GM18517 (cell line): Measurements from ENCODE around the gene RAI14.
"Not testable (repeated sequence)": the region's sequence is repeated elsewhere in the genome, so short reads cannot be mapped to it uniquely, and the experiment has no call there.

Experiments
- ATAC-seq: cut with Tn5 transposase; IDR thresholded peaks from one replicate; pipeline ENCODE4 v1.9.1; 2021; ENCODE audit warnings: mild to moderate bottlenecking, moderate library complexity; ENCODE audit not compliant: unreplicated experiment

The RAI14 gene

DNA sequence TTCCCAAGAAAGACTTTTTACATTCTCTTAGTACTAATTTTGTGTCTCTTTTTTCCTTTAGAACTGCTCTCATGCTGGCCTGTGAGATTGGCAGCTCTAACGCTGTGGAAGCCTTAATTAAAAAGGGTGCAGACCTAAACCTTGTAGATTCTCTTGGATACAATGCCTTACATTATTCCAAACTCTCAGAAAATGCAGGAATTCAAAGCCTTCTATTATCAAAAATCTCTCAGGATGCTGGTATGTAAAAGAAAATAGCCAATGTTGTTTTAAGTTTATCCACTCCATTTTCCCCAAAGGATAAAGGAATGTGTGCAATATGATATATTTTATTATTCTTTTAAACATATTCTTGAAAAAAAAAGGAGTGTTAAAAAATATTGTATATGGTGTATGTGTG lies 155.6 kb downstream of the RAI14 start:
- ATAC-seq = no peak

DNA sequence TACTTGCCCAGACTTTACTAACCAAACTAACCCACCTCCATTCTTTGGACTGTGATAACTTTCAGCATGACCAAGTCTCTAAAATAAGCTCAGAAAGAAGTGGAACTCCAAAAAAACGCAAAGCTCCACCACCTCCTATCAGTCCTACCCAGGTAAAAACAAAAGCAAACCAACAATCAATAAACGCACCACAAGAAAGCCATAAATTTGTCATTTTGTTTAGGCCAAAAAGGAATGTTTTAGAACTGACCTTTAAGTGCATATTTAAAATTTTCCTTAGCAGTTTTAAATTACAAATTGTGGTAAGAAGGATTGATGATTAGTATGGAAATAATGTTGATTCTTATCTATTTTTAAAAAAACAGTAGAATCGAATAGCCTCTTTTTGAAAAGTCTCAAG lies 157.4 kb downstream of the RAI14 start:
- no peak for ATAC-seq

DNA sequence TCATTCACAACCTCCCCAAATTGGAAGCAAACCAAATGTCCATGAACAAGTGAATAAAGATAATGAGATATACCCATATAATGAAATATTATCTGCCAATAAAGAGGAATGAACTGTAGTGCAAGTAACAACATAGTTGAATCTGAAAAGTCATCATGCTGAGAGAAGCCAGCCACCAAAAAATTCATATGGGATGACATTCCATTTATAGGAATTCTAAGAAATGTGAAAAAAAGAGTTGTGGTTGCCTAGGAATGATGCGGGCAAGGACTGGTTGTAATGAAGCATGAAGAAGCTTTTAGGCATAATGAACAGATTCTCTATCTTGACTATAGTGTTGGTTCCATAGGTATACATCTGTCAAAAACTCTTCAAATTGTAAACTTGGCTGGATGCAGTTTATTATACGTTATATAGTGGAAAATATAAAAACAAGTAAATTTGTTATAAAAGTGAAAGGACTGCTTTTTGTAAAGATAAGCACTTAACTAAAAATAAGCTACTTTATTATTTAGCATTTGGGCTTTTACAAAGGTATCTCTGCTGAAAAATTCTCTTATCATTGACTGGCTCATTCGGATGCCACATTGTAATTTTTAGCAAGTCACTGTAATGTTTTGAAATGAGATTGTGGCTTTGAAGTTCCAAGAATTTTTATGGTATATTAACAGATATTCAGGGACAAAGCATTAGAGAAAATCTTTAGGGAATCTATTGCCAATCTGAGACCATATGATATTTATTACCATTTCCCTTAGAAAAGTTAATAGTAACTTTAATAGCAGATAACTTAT lies 161.6 kb downstream of the RAI14 start:
- ATAC-seq = no peak

DNA sequence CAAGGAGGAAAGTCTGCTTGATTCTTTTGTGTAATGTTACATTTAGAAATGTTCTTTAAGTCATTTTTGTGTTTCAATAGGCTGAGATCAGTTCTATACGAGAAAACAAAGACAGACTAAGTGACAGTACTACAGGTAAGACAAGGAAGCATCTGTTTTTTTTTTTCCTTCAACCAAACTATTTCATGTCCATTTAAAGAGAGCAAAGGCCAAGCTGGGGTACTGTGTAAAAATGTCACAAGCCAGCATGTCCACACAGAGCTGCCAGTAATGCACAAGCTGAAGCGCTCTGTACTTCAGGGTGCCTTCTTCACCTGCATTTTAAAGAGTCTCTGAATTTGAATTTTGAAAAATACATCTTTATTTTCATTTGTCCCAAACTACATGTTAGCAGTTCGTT lies 162.6 kb downstream of the RAI14 start:
- no peak for ATAC-seq

DNA sequence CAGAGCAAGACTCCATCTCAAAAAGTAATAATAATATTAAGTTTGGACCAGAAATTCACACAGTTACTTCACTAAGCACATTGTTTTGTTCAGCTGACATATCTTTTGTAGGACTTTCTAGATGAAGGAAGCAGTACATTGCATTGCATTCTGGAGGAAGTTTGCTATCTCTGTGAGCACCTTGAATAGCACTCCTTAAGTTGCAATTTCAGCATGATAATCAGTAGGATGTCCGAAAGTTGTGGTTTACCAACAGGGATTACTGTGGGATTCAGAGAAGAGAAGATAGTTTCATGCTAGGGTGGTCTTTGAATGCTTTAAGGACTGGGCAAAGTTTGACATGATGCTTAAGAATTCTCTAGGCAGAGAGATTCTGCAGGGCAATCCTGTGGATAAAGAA lies 164.5 kb downstream of the RAI14 start:
- ATAC-seq = no peak

DNA sequence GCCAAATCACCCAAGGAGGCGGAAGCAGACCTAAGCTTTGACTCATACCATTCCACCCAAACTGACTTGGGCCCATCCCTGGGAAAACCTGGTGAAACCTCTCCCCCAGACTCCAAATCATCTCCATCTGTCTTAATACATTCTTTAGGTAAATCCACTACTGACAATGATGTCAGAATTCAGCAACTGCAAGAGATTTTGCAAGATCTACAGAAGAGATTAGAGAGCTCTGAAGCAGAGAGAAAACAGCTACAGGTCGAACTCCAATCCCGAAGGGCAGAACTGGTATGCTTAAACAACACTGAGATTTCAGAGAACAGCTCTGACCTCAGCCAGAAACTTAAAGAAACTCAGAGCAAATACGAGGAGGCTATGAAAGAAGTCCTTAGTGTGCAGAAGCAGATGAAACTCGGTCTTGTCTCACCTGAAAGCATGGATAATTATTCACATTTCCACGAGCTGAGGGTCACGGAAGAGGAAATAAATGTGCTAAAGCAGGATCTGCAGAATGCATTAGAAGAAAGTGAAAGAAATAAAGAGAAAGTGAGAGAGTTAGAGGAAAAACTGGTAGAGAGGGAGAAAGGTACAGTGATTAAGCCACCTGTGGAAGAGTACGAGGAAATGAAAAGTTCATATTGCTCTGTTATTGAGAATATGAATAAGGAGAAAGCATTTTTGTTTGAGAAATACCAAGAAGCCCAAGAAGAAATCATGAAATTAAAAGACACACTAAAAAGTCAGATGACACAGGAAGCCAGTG lies 167.0 kb downstream of the RAI14 start:
- ATAC-seq = no peak

DNA sequence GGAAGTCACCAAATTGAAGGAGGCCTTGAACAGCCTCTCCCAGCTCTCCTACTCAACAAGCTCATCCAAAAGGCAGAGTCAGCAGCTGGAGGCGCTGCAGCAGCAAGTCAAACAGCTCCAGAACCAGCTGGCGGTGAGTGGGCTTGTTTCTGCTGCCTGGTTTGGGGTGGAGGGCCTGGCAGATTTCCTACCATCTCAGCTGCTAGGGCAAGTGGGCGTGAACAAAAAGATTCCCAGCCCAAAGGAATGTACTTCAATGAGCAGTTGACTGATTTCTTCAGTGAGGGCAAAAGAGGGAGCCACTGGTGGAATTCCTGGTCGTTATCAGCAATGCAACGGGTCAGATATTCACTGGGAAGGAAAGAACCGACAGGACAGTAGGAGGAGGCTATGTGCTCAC lies 170.2 kb downstream of the RAI14 start:
- ATAC-seq = no peak

DNA sequence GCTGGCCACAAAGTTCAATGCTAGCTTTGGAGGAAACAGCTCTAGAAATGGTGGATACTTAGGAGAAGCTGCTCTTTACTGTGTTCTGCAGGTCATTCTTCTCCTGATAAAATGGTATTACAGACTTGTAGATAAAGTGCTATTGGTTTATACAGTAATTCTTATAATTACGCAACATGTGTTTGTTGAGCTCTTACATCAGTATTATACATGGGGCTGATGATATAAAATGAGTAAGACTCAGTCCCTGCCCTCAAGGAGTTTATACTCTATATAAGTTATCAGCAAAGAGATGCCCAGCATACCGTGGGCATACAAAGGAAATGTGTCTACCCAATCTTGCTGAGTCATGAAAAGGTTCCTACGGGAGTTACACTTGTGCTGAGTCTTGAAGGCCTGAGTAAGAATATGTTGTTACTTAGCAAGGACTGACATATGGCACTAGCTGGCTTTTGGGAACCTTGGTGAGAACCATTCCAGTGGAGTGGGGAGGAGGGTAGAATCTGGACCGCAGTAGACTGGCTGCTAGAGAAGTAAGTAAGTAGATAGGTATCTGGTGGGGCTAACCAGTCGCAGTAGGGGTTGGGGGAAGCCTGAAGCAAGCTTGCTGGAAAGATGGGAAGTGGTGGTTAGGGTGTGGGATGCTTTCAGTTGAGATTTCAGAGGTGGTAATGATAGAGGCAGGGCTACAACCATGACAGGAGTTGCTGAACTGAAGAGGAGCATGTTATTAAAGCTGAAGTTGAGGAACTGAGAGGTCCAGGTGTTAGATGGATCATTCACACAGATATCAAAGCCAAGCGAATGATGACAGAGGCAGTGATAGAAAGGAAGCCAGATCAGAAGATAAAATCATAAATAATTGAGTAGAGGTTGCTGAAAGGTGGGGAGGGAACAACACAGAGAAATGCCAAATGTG lies 171.7 kb downstream of the RAI14 start:
- ATAC-seq = no peak

DNA sequence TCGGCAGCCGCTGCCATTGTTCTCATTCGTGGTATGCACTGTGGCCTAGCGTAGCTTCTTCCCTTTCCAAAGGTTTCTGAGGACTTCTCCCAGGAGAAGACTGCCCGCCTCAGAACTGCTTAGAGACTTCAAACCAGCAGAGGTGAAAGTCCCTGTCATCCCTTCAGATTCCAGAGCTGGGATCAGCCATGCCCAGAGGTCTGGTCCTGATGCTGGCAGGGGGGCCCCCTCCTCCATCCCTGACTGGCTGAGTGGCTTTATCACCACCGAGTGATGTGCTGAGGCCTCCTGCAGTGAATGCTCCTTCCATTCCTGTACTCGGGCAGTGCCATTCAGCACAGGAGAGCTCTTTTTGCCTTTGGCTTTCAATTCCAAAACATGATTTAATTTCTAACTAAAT lies 174.7 kb downstream of the RAI14 start:
- not testable (repeated sequence) for ATAC-seq

DNA sequence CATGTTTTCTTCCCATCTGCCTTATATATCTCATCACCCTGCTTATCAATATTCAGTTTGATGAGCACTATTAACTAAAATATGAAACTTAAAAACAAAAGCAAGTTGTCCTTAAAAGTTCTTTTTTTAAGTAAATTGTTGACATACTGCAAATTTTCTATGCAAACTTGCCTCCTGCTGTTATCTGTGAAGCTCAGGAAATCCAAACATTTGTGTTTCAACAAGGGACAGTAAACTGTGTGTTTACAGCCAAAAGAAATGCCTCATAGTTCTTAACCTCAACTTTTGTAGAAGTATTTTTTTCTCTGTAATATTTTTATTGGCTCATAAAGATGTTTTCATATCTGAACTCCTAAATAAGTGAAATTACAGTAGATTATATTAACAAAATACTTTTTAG lies 175.2 kb downstream of the RAI14 start:
- no peak for ATAC-seq

DNA sequence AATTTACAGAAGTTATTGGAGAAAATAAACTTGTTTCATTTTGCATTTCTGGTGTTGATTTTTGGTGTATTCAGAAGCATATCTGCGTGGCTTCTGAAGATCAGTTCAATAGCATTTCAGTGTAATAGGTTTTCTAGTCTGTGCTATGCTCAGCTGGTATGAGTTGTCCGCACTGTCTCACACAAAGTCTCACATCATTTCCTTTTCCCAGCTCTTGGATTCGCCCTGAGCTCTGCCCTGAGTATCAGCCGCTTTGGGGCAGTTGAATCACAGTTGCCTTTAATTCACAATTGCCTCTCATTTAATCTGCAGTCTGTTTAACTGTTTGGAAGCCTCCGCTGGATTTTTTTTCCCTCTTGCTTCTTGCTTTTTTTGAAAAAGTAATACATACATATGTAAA lies 176.4 kb downstream of the RAI14 start:
- no peak for ATAC-seq

DNA sequence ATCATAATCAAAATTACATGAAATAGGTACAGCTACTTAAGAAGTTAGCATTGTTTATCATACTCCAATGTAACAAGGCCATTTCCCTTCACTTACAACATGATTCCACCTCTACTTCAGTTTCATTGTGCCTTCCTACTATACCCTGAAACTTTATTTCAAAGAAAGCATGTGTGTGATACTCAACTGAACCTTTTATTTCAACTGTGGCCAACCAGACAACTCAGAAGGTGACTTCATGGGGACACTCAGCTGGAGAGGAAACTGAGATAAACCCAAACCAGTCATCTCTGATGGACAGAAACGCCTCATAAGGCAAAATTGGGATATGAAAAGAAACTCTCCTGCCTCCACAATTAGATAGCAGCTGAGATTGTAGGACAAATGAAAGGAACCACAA lies 177.0 kb downstream of the RAI14 start:
- ATAC-seq = no peak

DNA sequence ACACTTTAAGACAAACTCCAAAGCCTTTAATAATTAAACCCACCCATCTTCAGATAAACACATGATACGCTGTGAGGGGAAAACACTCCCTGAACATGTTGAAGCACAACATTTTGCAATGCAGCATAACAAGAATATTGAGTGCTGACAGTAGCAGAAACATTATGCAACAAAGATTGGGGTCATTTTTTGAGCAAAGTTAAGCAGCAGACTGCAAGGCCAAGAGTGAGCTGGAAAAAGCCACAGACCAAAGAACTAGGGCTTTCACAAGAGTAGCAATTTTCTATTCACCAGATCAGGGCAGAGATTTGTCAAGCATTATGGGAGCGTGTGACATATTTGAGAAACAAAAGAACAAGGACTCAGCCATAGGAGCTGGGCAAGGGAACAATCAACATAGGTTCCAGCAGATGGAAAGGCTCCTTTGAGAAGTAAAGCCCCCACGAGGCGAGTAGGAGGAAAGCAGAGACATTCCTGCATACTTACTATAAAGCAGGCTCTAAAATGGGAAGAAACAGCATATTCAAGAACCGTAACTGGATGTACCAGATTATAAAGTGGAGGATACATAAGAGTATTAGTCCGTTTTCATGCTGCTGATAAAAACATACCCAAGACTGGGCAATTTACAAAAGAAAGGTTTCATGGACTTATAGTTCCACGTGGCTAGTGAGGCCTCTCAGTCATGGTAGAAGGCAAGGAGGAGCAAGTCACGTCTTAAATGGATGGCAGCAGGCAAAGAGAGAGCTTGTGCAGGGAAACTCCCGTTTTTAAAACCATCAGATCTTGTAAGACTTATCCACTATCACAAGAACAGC lies 178.1 kb downstream of the RAI14 start:
- ATAC-seq = no peak

DNA sequence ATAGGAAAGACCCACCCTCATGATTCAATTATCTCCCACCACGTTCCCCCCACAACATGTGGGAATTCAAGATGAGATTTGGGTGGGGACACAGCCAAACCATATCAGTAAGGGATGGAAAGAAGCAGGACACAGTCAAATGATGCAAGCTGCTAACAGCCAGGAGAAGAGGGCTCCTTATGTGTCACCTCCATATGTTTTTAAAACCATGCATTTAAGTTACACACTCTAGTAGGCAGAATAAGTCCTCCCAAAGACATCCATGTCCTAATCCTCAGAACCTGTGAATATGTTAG lies 178.6 kb downstream of the RAI14 start:
- ATAC-seq = no peak

DNA sequence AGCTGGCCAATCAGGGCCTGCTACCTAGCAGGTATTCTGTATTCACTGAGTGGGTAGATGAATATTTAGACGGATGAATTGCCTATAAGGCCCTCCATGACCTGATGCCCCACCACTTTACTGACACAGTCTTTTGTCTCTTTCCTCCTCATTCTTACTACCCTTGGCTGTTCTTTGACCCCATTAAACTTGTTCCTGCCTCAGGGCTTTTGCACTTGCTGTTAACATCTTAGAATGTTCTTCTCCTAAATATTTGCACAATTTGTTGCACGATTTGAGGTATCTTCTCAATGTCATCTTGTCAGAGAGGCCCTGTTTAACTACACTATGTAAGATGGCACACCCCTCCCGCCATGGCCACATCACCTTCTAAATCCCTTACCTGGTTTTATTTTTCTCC lies 179.5 kb downstream of the RAI14 start:
- no peak for ATAC-seq

DNA sequence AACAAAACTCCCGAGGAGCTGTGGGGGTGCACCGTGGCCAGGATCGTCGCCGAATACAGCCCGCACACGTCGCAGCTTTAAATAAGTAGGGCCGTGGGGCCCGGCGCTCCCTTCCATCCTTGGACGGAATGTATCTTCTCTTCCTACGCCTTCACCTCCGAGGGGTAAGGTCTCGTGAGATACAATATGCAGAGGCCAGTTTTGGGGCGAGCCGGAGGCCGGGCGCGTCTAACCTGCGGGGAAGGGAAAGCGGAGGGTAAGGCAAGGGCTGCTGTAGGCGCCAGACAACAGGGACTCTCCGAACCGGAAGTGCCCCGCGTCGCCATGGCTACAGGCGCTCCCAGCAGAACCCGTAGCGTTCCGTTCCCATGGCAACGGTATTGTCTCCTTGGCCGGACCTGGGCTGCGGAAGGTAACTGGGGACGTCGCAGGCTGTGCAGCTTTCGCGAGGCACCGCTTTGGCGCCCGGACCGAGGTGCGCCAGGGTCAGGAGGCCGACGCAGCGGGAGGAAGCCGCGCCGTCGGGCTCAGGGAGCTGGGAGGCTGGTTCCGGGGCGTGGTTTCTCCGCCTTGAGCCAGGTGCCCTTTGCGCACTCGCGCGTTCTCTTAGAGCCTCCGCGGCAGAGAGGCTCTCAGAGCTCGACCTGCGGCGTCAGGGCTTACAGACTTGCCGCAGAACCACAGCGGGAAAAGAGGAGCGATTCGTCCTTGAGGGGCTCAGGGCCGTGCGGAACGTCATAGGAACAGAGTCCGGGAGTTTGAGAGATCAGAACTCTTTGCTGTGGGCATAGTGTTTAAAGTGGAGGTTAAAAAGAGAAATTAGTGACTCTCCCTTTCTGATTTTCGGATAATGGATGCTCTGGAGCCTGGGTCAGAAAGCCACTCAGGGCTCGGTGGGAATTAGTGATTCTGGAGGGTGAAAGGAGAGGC lies 182.9 kb downstream of the RAI14 start, which contains the start of gene TTC23L:
TSS of gene TTC23L (plus strand) at position 380 of the 930 bp plus-strand sequence. CDS start 1,508 bp downstream, outside the sequence.
- ATAC-seq = peak; percentile 98

DNA sequence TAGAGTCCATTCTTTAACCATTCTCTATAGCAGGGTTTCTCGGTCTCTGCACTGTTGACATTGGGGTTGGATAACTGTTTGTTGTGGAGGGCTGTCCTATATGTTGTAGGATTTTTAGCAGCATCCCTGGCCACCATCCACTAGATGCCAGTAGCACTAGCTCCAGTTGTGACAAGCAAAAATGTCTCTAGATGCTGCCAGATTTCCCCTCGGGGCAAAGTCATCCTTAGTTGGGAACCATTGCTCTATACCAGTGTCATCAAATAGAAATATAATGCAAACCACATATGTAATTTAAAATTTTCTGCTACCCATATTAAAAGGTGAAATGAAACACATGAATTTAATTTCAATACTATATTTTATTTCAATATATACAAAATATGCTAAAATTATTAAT lies 185.7 kb downstream of the RAI14 start:
- ATAC-seq = no peak

DNA sequence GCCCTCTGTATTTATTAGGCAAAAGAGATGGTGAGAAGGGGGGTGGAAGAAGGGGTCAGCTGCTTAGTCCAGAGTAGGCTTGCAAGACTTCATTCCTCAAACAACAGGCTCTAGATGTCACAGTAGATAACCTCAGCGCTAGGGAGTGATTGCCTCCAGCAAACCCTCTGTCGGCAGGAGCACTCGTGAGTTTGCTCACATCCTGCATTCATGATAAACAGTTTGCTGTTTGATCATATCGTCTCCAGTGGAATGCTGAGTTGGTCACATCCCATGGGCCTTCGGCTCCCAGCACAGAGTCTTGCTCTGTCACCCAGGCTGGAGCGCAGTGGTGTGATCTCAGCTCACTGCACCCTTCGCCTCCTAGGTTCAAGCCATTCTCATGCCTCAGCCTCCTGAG lies 186.4 kb downstream of the RAI14 start:
- no peak for ATAC-seq

DNA sequence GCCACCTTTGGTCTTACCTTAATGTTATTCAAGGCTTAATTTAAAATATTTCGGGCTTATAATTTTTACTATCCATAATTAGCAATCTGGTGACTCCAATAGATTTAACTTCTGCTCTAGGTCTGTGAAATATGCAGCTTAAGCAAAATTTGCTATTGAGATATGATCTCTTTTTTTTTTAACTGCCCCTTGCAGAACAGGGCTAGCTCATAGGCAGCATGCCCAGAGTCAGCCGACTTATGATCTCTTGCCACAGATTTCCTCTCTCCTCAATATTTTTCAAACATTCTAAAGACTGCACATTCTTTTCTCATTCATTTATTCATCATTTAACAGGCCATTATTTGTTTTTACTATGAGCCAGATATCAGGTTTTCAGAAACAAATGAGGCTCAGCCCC lies 187.4 kb downstream of the RAI14 start:
- no peak for ATAC-seq

DNA sequence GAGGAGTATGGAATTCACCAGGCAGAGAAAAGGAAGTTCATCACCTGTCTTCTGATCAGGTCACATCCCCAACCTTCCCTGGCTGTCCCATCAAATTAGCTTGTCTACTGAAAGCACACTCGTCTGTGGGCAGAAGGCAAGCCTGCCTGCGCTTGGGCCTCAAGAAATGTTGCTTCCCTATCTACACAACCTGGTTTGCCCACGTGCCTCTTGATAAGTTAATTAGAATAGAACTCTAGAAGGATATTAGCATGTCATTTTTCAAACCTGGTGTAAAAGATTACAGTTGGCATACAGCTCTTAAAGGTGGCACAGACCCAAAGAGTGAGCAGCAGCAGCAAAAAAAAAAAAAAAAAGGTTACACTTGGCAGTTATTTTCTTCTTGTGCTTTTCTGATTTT lies 188.0 kb downstream of the RAI14 start:
- ATAC-seq = no peak
